Stimulated activated CD8-positive, alpha-beta memory T cell treated with anti-CD3 and anti-CD28 coated beads, Interleukin-7, amount 100 ng/mL, for 24 hours (primary cell): ENCODE measurements around the gene TARS3.
"Not testable (repeated sequence)": the region's sequence is repeated elsewhere in the genome, so short reads cannot be mapped to it uniquely, and the experiment has no call there.

ENCODE experiments used
- DNase-seq: peaks from one replicate; pipeline ENCODE4 v3.0.0-alpha.2; 2020; ENCODE audit warnings: low read depth

TARS3 gene

DNA sequence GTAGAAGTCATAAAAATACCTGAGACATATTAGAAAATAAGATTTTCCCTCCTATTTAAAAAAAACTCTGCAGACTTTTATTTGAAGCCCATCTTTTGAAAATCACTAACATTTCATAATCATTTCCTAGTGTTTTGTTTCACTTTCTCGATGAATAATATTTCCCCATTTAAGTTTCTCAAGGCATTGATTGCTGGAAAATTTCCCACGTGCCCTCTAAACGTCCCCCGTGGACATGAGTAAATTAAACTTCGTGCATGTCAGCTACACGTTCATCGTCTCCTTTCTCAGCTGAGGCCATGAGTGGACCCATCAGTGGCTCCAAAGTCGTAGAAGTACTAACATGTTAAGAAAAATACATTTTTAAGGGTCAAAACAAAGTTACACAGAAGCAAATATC lies 70.1 kb downstream of the TARS3 start:
- DNase-seq: no peak

GRCh38 chr15:101652786-101653430 lies 71.4 kb downstream of the TARS3 start:
- DNase-seq: no peak

DNA sequence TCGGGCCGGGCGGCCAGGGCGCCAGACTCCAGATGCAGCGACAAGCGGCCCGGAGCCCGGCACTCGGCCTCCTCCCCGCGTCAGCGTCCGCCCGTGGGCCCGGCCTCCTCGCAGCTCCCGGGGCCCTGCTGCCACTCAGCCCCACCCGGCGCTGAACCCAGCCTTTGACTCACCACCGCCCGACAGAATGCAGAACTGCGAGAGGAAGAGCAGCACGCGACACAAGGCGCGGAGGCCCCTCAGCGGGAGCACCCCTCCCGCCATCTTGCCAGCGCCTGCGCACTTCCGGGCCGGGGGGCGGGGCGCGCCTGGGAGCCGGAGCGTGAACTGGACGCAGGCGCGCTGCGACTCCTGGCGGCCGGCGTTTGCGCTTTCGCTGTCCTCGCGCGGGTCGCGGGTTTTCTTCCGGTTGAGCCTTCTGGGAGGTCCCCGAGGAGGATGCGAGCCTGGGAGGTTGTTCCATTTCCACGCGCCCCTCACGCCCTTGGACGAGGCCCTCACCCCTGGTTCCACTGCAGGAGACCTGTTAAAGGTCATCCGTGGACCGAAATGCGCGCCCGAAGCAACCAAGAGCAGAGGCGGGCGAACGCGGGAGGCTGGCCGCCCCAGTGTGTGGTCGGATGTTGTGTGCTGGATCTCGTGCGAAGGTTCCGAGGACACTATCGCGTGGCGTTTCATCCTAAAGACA lies 72.0 kb downstream of the TARS3 start, which contains the start of gene TM2D3:
TM2D3 (minus strand) TSS at position 284 of the 688 bp plus-strand sequence; CDS start at position 264, 20 bp downstream.
- DNase-seq: peak; percentile 89

- DNase-seq: no peak
Measured at GRCh38 chr15:101651554-101652097, 72.6 kb downstream of the TARS3 start.

DNA sequence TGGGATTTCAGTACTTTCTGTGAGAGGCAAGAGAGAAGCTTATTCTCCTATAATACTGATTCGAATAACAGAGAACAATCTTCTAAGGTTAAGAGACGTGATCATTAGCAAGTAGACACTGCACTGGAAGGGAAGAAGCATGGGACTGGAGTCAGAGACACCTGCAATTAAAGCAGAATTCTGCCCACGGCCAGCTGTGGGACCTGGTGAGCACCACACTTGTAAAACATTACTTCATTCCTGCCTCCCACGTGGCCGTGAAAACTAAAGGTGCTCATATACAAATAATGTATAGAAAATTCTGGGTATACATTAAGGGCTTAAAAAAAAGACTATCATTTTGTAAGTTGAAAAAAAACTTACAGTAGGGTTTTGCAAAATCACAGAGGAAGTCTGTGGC lies 74.1 kb downstream of the TARS3 start:
- no peak for DNase-seq

DNA sequence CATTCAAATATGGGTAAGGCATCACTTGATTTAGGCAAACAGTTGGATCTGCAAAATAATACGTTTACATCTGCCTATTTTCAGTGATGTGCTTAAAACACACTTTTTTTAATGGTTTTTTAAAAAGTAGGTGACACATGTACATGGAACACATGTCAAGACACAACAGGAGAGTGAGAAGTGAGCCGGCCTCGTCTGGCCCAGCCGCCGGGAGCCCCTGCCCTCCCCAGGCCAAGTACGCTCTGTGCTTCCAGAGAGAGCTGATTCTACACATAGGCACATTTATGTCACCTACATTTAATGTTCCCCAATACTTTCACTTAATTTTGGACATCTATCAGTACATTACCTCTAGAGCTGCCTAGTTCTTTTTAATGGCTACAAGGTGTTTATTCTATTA lies 75.9 kb downstream of the TARS3 start:
- DNase-seq: no peak

DNA sequence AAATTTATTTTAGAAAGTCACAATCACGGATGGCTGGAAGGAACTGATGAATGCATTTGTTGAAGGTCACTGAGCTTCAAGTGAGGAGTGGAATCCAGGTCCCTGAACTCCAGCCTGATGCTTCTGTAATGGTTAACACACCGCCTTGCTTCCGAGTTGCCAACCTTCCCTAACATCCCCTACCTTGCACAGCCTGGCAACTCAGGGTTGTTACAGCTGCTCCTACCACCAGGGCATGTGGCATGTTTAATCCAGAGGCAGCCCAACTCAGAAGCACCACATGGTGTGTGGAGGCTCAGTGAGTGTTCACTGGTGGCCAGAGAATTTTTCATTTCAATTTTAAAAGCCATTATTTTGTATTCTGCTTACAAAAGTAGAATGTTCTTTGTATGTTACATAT lies 77.0 kb downstream of the TARS3 start:
- DNase-seq: no peak

GRCh38 chr15:101646672-101647071 lies 77.6 kb downstream of the TARS3 start:
- DNase-seq: no peak

GRCh38 chr15:101642361-101642760 lies 81.9 kb downstream of the TARS3 start:
- DNase-seq: no peak

DNA sequence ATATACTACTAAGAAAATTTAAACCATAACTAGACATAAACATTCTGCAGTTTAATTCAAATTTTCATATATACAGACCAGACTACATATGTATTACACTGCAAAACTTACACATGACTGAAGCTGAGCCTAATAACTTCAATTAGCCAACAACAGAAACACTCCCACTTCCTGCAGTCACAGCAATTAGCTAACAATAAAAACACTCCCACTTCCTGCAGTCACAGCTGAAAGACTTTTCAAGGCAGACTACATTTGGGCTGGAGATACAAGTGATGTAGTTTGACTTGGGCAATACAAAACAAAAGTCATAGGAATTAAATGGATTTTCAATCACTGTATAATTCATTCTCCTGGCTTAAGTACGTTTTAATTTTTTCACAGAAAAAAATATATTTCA lies 82.4 kb downstream of the TARS3 start:
- DNase-seq: no peak

DNA sequence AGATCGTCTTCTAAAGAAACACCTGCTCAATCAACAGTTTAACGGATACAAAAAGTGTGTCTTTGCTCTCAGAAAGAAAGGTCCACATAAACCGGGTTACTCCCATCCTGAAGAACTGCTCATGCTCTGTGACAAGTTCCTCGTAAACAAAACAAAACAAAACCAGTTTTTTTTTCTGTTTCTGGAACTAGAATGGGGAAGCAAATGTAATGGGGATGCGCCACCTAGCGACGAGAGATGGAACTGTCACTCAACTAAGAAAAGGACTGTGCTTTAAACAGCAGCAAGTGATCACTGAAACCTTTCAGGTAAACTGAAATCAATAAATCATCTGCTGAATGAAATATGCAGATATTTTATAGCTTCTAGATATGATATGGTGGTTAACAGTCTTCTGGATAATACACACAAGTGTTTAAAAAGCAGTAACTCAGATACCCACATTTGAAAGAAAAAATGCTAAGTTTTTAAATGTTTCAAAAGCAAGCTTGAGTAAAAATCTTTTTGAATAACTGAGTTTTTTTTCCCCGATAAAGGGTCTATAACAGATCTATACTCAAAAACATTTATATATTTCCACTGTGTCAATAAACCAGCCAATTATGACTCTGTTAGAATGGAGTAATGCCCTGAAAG lies 83.0 kb downstream of the TARS3 start:
- peak; percentile 44 for DNase-seq

DNA sequence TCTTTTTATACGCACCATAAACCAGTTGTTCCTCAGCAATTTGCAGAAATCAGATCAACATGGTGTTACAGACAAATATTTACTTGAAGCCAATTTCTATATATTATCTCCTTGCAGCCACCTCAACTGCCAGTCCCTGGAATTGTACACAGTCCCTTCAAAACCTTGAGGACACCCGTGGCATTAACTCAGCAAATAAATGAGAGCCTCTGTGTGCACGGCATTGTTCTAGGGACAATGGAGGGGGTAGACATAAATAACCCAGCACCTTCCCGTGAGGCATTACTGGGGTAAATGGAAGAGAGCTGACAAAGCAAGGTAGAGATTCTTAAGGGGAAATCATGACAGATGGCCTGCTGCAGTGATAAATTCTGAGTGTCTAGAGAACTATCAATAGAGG lies 84.6 kb downstream of the TARS3 start:
- DNase-seq: no peak

DNA sequence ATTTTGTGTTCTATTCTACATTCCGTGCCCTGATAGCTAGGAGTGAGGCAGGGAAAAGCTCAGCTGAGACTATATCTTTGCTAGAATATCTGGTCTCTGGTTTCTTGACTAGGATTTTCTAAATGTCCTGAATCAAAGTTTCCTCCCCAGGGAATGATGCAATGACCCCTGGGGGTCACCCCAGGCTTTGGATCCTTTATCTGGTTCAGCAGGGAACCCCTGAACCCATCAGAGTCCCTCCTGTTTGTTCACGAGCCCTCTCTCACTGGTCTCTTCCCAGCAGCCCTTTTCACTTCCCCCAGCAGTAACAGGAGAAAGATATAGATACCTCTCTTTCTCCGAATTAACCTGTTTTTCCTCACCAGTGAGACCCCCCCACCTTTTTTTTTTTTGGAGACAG lies 86.4 kb downstream of the TARS3 start:
- no peak for DNase-seq

DNA sequence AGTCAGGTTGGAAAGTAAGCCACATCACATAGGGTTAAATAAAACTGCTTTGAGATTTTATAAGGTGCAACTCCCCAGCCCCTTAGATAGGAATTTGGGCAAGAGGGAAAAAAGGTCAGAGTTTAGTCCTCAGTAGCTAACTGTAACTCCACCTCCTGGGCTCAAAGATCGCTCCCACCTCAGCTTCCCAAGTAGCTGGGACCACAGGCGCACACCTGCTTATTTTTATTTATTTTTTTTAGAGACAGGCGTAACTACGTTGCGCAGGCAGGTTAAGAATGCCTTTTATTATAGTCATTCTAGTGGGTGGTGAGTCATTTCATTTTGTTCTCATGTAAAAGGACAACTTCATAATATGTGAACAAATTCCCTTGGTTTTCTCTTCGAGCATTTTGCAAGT lies 86.8 kb downstream of the TARS3 start:
- no peak for DNase-seq

DNA sequence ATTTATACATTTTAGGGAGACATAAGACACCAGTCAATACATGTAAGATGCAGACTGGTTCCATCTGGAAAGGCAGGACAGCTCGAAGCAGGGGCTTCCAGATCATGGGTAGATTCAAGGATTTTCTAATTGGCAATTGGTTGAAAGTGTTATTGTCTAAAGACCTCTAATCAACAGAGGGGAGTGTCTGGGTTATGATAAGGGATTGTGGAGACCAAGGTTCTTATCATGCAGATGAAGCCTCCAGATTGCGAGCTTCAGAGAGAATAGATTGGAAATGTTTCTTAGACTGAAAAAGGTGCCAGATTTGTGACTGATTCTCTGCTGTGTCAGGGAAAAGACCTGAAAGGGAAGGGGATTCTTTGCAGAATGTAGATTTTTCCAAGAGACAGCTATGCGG lies 87.2 kb downstream of the TARS3 start:
- no peak for DNase-seq

- DNase-seq: no peak
Measured at GRCh38 chr15:101635944-101636727, 88.1 kb downstream of the TARS3 start.

DNA sequence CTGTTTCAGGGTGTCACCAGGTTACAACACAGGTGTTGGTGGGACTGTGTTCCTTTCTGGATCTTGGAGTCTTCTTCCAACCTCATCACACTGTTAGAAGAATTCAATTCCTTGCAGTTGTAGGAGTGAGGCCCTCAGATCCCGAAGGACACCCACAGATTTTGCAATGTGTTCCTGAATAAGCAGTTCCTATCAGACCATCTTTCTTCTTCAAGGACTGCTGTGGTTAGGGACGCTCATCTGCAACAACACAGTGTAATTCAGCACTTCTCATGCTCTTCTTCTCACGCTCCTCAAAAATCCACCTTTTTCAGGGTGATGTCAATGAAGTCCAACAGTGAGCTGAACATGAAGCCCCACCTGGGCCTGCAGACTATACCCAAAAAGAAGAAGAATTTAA lies 90.9 kb downstream of the TARS3 start:
- DNase-seq: no peak

DNA sequence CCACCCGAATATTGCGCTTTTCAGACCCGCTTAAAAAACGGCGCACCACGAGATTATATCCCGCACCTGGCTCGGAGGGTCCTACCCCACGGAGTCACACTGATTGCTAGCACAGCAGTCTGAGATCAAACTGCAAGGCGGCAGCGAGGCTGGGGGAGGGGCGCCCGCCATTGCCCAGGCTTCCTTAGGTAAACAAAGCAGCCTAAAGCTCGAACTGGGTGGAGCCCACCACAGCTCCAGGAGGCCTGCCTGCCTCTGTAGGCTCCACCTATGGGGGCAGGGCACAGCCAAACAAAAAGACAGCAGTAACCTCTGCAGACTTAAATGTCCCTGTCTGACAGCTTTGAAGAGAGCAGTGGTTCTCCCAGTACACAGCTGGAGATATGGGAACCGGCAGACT lies 97.5 kb downstream of the TARS3 start:
- DNase-seq: not testable (repeated sequence)

DNA sequence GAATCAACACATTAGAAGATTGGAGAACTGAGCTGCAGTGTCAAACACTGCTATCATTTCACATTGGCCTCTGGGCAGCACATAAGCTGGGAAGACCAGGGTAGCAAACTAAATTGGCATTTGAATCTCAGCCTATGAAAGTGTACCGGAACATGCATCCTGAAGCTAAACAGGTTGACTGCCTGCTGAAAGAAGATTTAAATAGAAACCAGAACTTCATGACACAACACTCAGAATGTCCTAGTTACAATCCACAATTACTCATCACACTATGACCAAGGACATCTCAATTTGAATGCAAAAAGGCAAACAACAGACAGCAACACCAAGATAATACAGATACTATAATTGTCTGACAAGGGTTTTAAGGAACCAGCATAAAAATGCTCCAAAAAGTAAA lies 98.3 kb downstream of the TARS3 start:
- no peak for DNase-seq

DNA sequence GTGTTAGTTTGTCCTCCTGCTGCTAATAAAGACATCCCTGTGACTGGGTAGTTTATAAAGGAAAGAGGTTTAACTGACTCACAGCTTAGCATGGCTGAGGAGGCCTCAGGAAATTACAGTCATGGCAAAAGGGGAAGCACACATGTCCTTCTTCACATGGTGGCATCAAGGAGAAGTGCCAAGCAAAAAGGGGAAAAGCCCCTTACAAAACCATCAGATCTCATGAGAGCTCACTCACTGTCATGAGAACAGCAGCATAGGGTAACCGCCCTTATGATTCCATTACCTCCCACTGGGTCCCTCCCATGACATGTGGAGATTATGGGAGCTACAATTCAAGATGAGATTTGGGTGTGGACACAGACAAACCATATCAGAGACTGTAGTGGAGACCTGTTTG lies 99.1 kb downstream of the TARS3 start:
- no peak for DNase-seq

- DNase-seq: no peak
Measured at GRCh38 chr15:101623367-101624304, 100.6 kb downstream of the TARS3 start.
